Left ventricle myocardium superior (tissue), 1 donor: ENCODE results near the gene FIBCD1. TPM values are rescaled to one million over a fixed set of nuclear protein-coding genes. Genes with fewer than 3 reads are reported as not detected.

Experiments used
- ATAC-seq: fragments of 200-7000 bp; cut with Tn5 transposase; one replicate; pipeline ENCODE4 v1.9.1; 2020; ENCODE audit warnings: mild to moderate bottlenecking, moderate library complexity
- DNase-seq: peaks from one replicate; pipeline ENCODE4 v3.0.0-alpha.2; 2020
- intact Hi-C: fragments of 100-400 bp; cut with micrococcal nuclease; formaldehyde crosslinking; loops from one replicate; pipeline ENCODE4 v1.11.0; 2022
- total RNA-seq: library from RNA; stranded (reverse); fragmentation: NEBNext Ultra II Directional; extraction: Animal tissue kit (Norgen Biotek cat#: 25700); gene quantifications from one replicate; pipeline ENCODE4 v1.2.1, GENCODE V29; 2021
- donor health status: DM: no; HTN: yes; CAD: no; lungs with severe emphysema.

Gene FIBCD1
- total RNA-seq, 1 donor from 2014 or later, result 0.40 TPM

- peak; percentile 91 for ATAC-seq
- intact Hi-C loops, result loop anchor here (5.0 to 10.0 kb wide), 3 partner anchors 74 to 158 kb away; partner anchors contain the start of gene FIBCD1
- DNase-seq, result peak; percentile 87
Measured at GRCh38 chr9:130860458-130861316, 78.4 kb downstream of the FIBCD1 start.

- ATAC-seq, result peak; percentile 11
Measured at GRCh38 chr9:130858739-130859705, 80.0 kb downstream of the FIBCD1 start.

GRCh38 chr9:130857864-130858738 lies 80.9 kb downstream of the FIBCD1 start:
- DNase-seq, result peak; percentile 71
- intact Hi-C loops, result loop anchor here (1.0 kb wide), 1 partner anchor 34 kb away; no protein-coding TSS in a partner anchor
- peak; percentile 48 for ATAC-seq

More at GRCh38 chr9:130858739-130859705, 80.0 kb downstream of the FIBCD1 start:
- intact Hi-C loops, result no loop called here
- no peak for DNase-seq

- ATAC-seq, result no peak
- DNase-seq, result no peak
- intact Hi-C loops, result no loop called here
Measured at GRCh38 chr9:130856474-130856873, 82.6 kb downstream of the FIBCD1 start.

- DNase-seq, result no peak
- ATAC-seq, result no peak
- intact Hi-C loops, result loop anchor here (5.0 kb wide), 1 partner anchor 138 kb away; no protein-coding TSS in a partner anchor
Measured at GRCh38 chr9:130854835-130855234, 84.2 kb downstream of the FIBCD1 start.

- ATAC-seq (no peak), DNase-seq (no peak)
- intact Hi-C loops, result loop anchor here (5.0 kb wide), 1 partner anchor 137 kb away; no protein-coding TSS in a partner anchor
Measured at GRCh38 chr9:130854092-130854491, 85.0 kb downstream of the FIBCD1 start.

GRCh38 chr9:130852801-130853200 lies 86.2 kb downstream of the FIBCD1 start:
- ATAC-seq, result no peak
- no peak for DNase-seq
- intact Hi-C loops, result loop anchor here (5.0 kb wide), 1 partner anchor 136 kb away; no protein-coding TSS in a partner anchor

Other genes starting within 250 kb of the FIBCD1 start
- gene EXOSC2, start 245.5 kb downstream of the FIBCD1 start, total RNA-seq, result 12.5 TPM
- gene ABL1, start 104.0 kb downstream of the FIBCD1 start, total RNA-seq, result 33.3 TPM
- gene QRFP, start 42.4 kb downstream of the FIBCD1 start, total RNA-seq, result not detected
- gene LAMC3, start 69.9 kb upstream of the FIBCD1 start, total RNA-seq, result 0.07 TPM
- 22.9 TPM for gene AIF1L, start 157.3 kb upstream of the FIBCD1 start, total RNA-seq
- gene NUP214, start 186.3 kb upstream of the FIBCD1 start, total RNA-seq, result 28.9 TPM